A549 (cell line): ENCODE results near the gene NFATC2. TPM values are rescaled to one million over a fixed set of nuclear protein-coding genes. Genes with fewer than 3 reads are reported as not detected.

ENCODE experiments used
- ATAC-seq, 2 experiments: fragments of 200-7000 bp in 1 of 2; fragments of >200 bp in 1 of 2; cut with Nextera tagmentation in 1 of 2; cut with Tn5 transposase in 1 of 2; 3 replicates each; pipeline versions ENCODE4 v1.8.0 to v1.9.1; 2018 to 2020; ENCODE audit warnings: mild to moderate bottlenecking in 1 of 2, moderate library complexity in 1 of 2
- CTCF ChIA-PET: fragments of 300-600 bp; sonication (Branson Sonifier 250); formaldehyde crosslinking; extraction: SDS; loops from one replicate; lab custom pipeline; 2021; ENCODE audit warnings: antibody characterized with exemption, inconsistent platforms; lab: Yijun Ruan, JAX
- POLR2A ChIA-PET: fragments of 350-600 bp; formaldehyde crosslinking; extraction: SDS; loops from one replicate; lab custom pipeline; 2021; ENCODE audit warnings: antibody characterized with exemption, inconsistent platforms; lab: Yijun Ruan, JAX
- DNase-seq, 2 experiments: peaks; one replicate each; pipeline versions ENCODE4 v3.0.0 to v3.0.0-alpha.2; 2011 to 2016; ENCODE audit warnings: low read depth in 1 of 2, low spot score in 1 of 2
- FAIRE-seq: peaks from 2 replicates; lab custom pipeline; 2011; peaks lifted over from hg19 to GRCh38; lab: Jason Lieb, UNC
- H3K27ac ChIP-seq, 2 experiments: fragments of >200 bp; sonication (Bioruptor Twin); formaldehyde crosslinking; 3 replicates each; pipeline ENCODE4 v1.5.1; 2016 to 2017
- H3K4me1 ChIP-seq: fragments of >200 bp; sonication (Bioruptor Twin); formaldehyde crosslinking; 3 replicates; pipeline ENCODE4 v1.6.1; 2016
- H3K4me2 ChIP-seq: fragments of >200 bp; sonication (Bioruptor Twin); formaldehyde crosslinking; 3 replicates; pipeline ENCODE4 v1.6.1; 2016
- H3K4me3 ChIP-seq: fragments of >200 bp; sonication (Bioruptor Twin); formaldehyde crosslinking; 3 replicates; pipeline ENCODE4 v1.5.1; 2016
- H3K9me3 ChIP-seq: fragments of >200 bp; sonication (Bioruptor Twin); formaldehyde crosslinking; 3 replicates; pipeline ENCODE4 v1.6.1; 2016
- CEBPB ChIP-seq, 2 experiments: fragments of >200 bp in 1 of 2; sonication (Bioruptor Twin) in 1 of 2; formaldehyde crosslinking in 1 of 2; IDR thresholded peaks; 2 replicates each; pipeline ENCODE4 v1.6.1; 2012 to 2016
- EHF ChIP-seq: fragments of 250-450 bp; sonication (Bioruptor Pico); IDR thresholded peaks from 2 replicates; pipeline ENCODE4 v1.5.0; 2020; ENCODE audit warnings: mild to moderate bottlenecking
- EHMT2 ChIP-seq: fragments of 200-600 bp; sonication (generic); IDR thresholded peaks from 2 replicates; pipeline ENCODE4 v1.6.1; 2016; ENCODE audit warnings: antibody characterized with exemption, low read depth, mild to moderate bottlenecking, moderate library complexity
- EP300 ChIP-seq, 2 experiments: fragments of >200 bp; sonication (Bioruptor Twin); formaldehyde crosslinking; IDR thresholded peaks; 2 replicates in 1 of 2; 3 replicates in 1 of 2; pipeline ENCODE4 v1.6.1; 2016 to 2017
- FOSL2 ChIP-seq, 2 experiments: fragments of 450-650 bp in 1 of 2; fragments of >200 bp in 1 of 2; sonication (Bioruptor Twin) in 1 of 2; formaldehyde crosslinking; IDR thresholded peaks; 2 replicates each; pipeline versions ENCODE4 v1.5.0 to v1.6.1; 2016 to 2020; ENCODE audit warnings: mild to moderate bottlenecking in 1 of 2, moderate library complexity in 1 of 2
- HDAC2 ChIP-seq: fragments of 200-600 bp; sonication (generic); IDR thresholded peaks from 2 replicates; pipeline ENCODE4 v1.6.1; 2016
- HOXA7 ChIP-seq: fragments of 250-450 bp; sonication (Bioruptor Pico); IDR thresholded peaks from 2 replicates; pipeline ENCODE4 v1.5.0; 2020; ENCODE audit warnings: mild to moderate bottlenecking, moderate library complexity
- HOXB13 ChIP-seq: fragments of 250-450 bp; sonication (Bioruptor Pico); IDR thresholded peaks from 2 replicates; pipeline ENCODE4 v1.5.0; 2020; ENCODE audit warnings: low read depth, mild to moderate bottlenecking, moderate library complexity
- HOXB5 ChIP-seq: fragments of 250-450 bp; sonication (Bioruptor Pico); IDR thresholded peaks from 2 replicates; pipeline ENCODE4 v1.5.0; 2020; ENCODE audit warnings: mild to moderate bottlenecking, moderate library complexity
- JUN ChIP-seq, 2 experiments: fragments of >200 bp; sonication (Bioruptor Twin); formaldehyde crosslinking; IDR thresholded peaks; 2 replicates in 1 of 2; 3 replicates in 1 of 2; pipeline ENCODE4 v1.6.1; 2016 to 2017
- KDM1A ChIP-seq: fragments of 200-600 bp; sonication (generic); IDR thresholded peaks from 2 replicates; pipeline ENCODE4 v1.6.1; 2016; ENCODE audit warnings: low read depth, mild to moderate bottlenecking
- MAFK ChIP-seq: fragments of 450-650 bp; IDR thresholded peaks from 2 replicates; pipeline ENCODE4 v1.6.1; 2014; ENCODE audit not compliant: partially characterized antibody
- MAZ ChIP-seq: fragments of 150-350 bp; IDR thresholded peaks from 2 replicates; pipeline ENCODE4 v1.6.1; 2014; ENCODE audit warnings: antibody characterized with exemption, low read depth, low read length, borderline replicate concordance
- NR3C1 ChIP-seq: fragments of >200 bp; sonication (Bioruptor Twin); formaldehyde crosslinking; IDR thresholded peaks from 3 replicates; pipeline ENCODE4 v1.6.1; 2017
- PHF8 ChIP-seq: fragments of 200-600 bp; sonication (generic); IDR thresholded peaks from 2 replicates; pipeline ENCODE4 v1.6.1; 2016; ENCODE audit warnings: low read depth, mild to moderate bottlenecking, antibody characterized with exemption, moderate library complexity, borderline replicate concordance
- POLR2AphosphoS2 ChIP-seq: conservative IDR thresholded peaks from 2 replicates; pipeline ENCODE4 v1.6.1; 2012; ENCODE audit warnings: low read length, improper control_type of control experiment, inconsistent platforms
- RAD21 ChIP-seq, 2 experiments: fragments of >200 bp in 1 of 2; sonication (Bioruptor Twin) in 1 of 2; formaldehyde crosslinking in 1 of 2; IDR thresholded peaks in 1 of 2; conservative IDR thresholded peaks in 1 of 2; 2 replicates in 1 of 2; 3 replicates in 1 of 2; pipeline ENCODE4 v1.6.1; 2012 to 2018; ENCODE audit warnings: inconsistent platforms in 1 of 2
- RNF2 ChIP-seq: fragments of 200-600 bp; sonication (generic); IDR thresholded peaks from 2 replicates; pipeline ENCODE4 v1.6.1; 2016; ENCODE audit warnings: low read depth, mild to moderate bottlenecking, antibody characterized with exemption, moderate library complexity, borderline replicate concordance
- SMC3 ChIP-seq: fragments of >200 bp; sonication (Bioruptor Twin); formaldehyde crosslinking; IDR thresholded peaks from 3 replicates; pipeline ENCODE4 v1.6.1; 2018; ENCODE audit warnings: inconsistent platforms
- TFCP2L1 ChIP-seq: fragments of 250-450 bp; sonication (Bioruptor Pico); IDR thresholded peaks from 2 replicates; pipeline ENCODE4 v1.5.0; 2021; ENCODE audit warnings: mild to moderate bottlenecking
- ZFP36 ChIP-seq: fragments of 450-650 bp; IDR thresholded peaks from 2 replicates; pipeline ENCODE4 v1.6.1; 2014; ENCODE audit warnings: borderline replicate concordance; ENCODE audit not compliant: partially characterized antibody
- ZNF302 ChIP-seq: fragments of 250-450 bp; sonication (Bioruptor Pico); IDR thresholded peaks from 2 replicates; pipeline ENCODE4 v1.9.0; 2021; ENCODE audit warnings: inconsistent platforms, mild to moderate bottlenecking, moderate library complexity
- WGBS: methylation state at CpG from one replicate; pipeline ENCODE4 v1.1.6; 2017; ENCODE audit errors: missing lambda C conversion rate; 5-methylcytosine and 5-hydroxymethylcytosine counted together
- polyA plus RNA-seq, 4 experiments: library from polyadenylated mRNA; depleted of rRNA in 3 of 4; stranded (reverse); fragments of >200 nt; fragmentation: RNase III in 1 of 4; extraction: RNeasy Plus Mini Kit Qiagen cat#74134 plus additional on column Dnase treatment in 1 of 4; gene quantifications; 2 replicates in 3 of 4; 3 replicates in 1 of 4; pipeline ENCODE4 v1.2.3, GENCODE V29; 2011 to 2017
- TF ChIP-seq, protein P1 (sequence below): IDR thresholded peaks from 2 replicates; pipeline ENCODE4 v1.6.1; 2012; ENCODE audit warnings: low read depth, borderline replicate concordance
- TF ChIP-seq, protein P2 (sequence below): fragments of 450-650 bp; IDR thresholded peaks from 2 replicates; pipeline ENCODE4 v1.6.1; 2014; ENCODE audit warnings: antibody characterized with exemption
- TF ChIP-seq, protein P3 (sequence below): fragments of 250-450 bp; sonication (Bioruptor Pico); IDR thresholded peaks from 2 replicates; pipeline ENCODE4 v1.5.0; 2021; ENCODE audit warnings: mild to moderate bottlenecking, moderate library complexity, borderline replicate concordance

NFATC2 gene
- polyA plus RNA-seq, 2 of the 4 experiments (the other 2 are of a cell fraction), result 0.75 to 1.6 TPM

DNA sequence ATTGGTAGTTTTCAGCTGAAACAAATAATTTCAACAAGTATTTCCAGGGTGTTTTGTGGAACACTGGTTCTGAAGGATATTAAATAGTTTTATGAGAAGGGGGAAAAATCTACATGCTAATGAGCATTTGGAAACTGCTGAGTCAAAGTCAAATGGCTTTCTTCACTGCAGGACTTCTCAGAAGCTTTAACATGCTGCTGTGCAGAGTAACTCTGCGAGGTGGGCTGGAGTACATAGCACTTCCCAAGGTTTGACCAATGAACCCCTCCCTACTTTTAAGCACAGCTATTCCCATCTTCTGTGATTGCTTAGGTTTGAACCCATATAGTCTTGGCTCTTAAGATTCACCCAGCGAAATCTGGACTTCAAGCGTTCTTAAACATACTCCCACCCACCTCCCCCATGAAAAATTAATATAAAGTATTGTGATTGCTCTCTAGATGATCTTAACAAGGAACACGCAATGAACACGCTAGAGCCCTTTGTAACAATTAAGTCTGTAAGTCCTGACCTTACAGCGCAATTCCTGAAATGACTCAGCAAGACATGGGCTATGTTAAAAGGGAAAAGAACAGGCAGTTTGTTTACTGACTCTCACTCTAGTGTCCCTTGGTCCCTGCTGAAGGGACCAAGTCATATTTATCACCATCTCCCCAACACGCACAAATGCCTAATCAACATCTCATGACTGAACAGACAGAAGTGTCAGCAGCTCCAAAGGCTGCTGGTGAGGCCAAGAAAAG is 105.2 kb downstream of the NFATC2 start (continued):
- no peak for TF ChIP-seq MAZ
- no peak for TF ChIP-seq HDAC2
- TF ChIP-seq ZNF302, result no peak
- no peak for TF ChIP-seq HOXB13 (CRISPR knock-in tag)
- no peak for TF ChIP-seq SMC3
- TF ChIP-seq, protein P1, sequence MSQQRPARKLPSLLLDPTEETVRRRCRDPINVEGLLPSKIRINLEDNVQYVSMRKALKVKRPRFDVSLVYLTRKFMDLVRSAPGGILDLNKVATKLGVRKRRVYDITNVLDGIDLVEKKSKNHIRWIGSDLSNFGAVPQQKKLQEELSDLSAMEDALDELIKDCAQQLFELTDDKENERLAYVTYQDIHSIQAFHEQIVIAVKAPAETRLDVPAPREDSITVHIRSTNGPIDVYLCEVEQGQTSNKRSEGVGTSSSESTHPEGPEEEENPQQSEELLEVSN, result no peak
- TF ChIP-seq RNF2, result no peak
- TF ChIP-seq, all 56 proteins: peak for 0

DNA sequence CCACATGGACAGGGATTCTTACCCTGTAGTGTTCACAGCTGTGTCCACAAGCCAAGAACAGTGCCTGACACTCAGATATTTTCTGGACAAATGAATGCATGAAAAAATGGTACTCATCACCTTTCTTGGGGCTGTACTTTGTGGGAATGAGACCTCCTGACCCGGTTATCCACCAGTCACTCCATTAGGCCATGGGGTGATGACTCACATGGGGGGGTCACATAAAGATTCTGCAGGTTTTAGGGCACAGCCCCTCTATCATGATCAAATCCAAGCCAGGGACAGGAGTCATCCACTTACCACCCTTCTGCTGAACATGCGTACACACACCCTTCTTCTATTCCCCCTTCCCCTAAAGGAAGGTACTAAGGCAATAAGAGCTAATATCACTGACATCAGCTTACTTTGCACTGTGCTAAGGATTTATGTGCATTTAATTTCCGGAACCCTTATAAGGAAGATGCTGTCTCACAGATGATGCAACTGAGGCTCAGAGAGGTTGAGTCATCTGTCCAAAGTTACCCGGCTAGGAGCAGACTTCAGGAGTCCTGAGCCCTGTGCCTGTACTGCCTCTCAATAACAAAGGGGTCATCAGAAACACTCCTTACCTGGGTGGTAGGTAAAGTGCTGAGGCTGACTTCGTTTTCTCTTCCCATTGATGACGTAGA is 107.8 kb downstream of the NFATC2 start:
- H3K4me3 ChIP-seq, result no peak overlapping the region
- H3K4me1 ChIP-seq, result peaks cover 23% of the 10 kb centered on the region
- TF ChIP-seq, protein P2, sequence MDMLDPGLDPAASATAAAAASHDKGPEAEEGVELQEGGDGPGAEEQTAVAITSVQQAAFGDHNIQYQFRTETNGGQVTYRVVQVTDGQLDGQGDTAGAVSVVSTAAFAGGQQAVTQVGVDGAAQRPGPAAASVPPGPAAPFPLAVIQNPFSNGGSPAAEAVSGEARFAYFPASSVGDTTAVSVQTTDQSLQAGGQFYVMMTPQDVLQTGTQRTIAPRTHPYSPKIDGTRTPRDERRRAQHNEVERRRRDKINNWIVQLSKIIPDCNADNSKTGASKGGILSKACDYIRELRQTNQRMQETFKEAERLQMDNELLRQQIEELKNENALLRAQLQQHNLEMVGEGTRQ, result no peak
- TF ChIP-seq CEBPB (IDR thresholded peaks at IDR 0.05) (peak; percentile 48 to 62; a peak in 2 of 4 replicates), FOSL2 (IDR thresholded peaks at IDR 0.05) (peak; percentile 45; the same call in 1 of the 2 replicates), FOSL2 (CRISPR knock-in tag; IDR thresholded peaks at IDR 0.05) (no peak)
- TF ChIP-seq, all 56 proteins: peak for 2
- H3K9me3 ChIP-seq, result no peaks in the 10 kb centered on the region
- H3K27ac ChIP-seq, result peak overlapping the region; percentile 47 to 78
- WGBS, result 55% methylated on average over 6 of the region's 6 CpGs
- POLR2A ChIA-PET, result no interaction called here
- CTCF ChIA-PET, result interaction anchor here (4.5 kb wide), 1 partner anchor 160 kb away, joined by 19 read pairs; no protein-coding TSS in a partner anchor
- H3K4me2 ChIP-seq, result peak overlapping the region; percentile 37
- peak in 1 of 2 experiments; percentile 60 for DNase-seq
- no peak for FAIRE-seq
- peak; percentile 77 to 84; a peak in 5 of 6 replicates for ATAC-seq

DNA sequence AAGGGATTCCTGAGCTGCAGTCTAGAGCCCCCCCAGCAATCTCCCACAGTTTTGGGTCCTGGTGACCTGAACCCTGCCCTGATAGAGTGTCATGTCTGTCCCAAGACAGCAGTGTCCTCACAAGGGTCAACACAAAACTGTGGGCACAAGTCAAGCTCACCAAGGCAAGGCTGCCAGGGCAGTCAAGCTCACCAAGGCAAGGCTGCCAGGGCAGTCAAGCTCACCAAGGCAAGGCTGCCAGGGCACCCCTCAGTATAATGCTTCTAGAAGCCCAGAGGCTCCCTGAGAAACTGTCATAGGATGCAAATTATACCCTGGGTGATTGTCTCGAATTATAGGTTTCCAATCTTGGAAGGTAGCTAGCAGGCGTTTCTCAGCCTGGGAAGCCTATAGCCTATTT is 108.5 kb downstream of the NFATC2 start:
- WGBS, result 73% methylated on average over 2 of the region's 2 CpGs
- Histone ChIP-seq H3K4me2 (no peak overlapping the region), H3K4me1 (peaks cover 23% of the 10 kb centered on the region), H3K4me3 (no peak overlapping the region), H3K27ac (peak overlapping the region; percentile 47 to 78), H3K9me3 (no peaks in the 10 kb centered on the region)
- CTCF ChIA-PET, result interaction anchor here (0.8 to 2.0 kb wide), 2 partner anchors 13 to 48 kb away, joined by 5 to 6 read pairs; no protein-coding TSS in a partner anchor
- no peak for FAIRE-seq
- TF ChIP-seq HOXB13 (CRISPR knock-in tag), result no peak
- TF ChIP-seq PHF8, result no peak
- TF ChIP-seq HDAC2, result no peak
- TF ChIP-seq HOXB5 (CRISPR knock-in tag), result no peak
- TF ChIP-seq JUN (IDR thresholded peaks at IDR 0.05), result no peak
- no peak for TF ChIP-seq EHMT2
- no peak for TF ChIP-seq EP300 (IDR thresholded peaks at IDR 0.05)
- TF ChIP-seq HOXA7 (CRISPR knock-in tag), result no peak
- POLR2A ChIA-PET, result no interaction called here
- ATAC-seq, result no peak
- DNase-seq, result no peak

DNA sequence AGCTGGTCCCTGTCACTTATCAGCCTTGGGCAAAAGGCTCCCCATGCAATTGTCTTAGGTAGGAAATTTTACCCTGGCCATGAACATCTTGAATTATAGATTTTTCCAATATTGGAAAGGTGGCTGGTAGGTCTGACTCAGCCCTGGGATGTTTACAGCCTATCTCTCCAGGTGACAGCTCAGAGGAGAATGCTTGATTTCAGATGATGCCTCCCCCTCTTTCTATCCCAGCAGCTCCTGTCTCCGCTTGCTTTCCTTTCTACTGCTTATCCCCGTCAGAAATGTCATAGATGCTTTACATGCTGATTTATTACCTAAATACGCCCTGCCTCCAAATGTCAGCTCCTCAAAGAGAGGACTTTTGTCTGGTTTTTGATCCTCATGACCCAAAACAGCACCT is 109.6 kb downstream of the NFATC2 start:
- DNase-seq (no peak), FAIRE-seq (no peak), ATAC-seq (no peak)
- no peak overlapping the region for H3K4me3 ChIP-seq
- H3K9me3 ChIP-seq, result no peaks in the 10 kb centered on the region
- WGBS, result 85% methylated on average over 3 of the region's 3 CpGs
- H3K27ac ChIP-seq, result no peak overlapping the region
- ChIA-PET CTCF (interaction anchor here (0.5 to 2.1 kb wide), 4 partner anchors 47 to 342 kb away, joined by 4 to 6 read pairs (median 4); no protein-coding TSS in a partner anchor), POLR2A (no interaction called here)
- H3K4me2 ChIP-seq, result no peak overlapping the region
- peaks cover 23% of the 10 kb centered on the region for H3K4me1 ChIP-seq
- TF ChIP-seq TFCP2L1 (CRISPR knock-in tag), result no peak
- no peak for TF ChIP-seq ZNF302
- TF ChIP-seq CEBPB (IDR thresholded peaks at IDR 0.05), result no peak
- TF ChIP-seq, protein P1, result no peak
- TF ChIP-seq, protein P3, sequence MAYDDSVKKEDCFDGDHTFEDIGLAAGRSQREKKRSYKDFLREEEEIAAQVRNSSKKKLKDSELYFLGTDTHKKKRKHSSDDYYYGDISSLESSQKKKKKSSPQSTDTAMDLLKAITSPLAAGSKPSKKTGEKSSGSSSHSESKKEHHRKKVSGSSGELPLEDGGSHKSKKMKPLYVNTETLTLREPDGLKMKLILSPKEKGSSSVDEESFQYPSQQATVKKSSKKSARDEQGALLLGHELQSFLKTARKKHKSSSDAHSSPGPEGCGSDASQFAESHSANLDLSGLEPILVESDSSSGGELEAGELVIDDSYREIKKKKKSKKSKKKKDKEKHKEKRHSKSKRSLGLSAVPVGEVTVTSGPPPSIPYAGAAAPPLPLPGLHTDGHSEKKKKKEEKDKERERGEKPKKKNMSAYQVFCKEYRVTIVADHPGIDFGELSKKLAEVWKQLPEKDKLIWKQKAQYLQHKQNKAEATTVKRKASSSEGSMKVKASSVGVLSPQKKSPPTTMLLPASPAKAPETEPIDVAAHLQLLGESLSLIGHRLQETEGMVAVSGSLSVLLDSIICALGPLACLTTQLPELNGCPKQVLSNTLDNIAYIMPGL (CRISPR knock-in tag), result no peak
- no peak for TF ChIP-seq POLR2AphosphoS2
- TF ChIP-seq NR3C1, result no peak
- TF ChIP-seq ZFP36, result no peak
- no peak for TF ChIP-seq FOSL2 (IDR thresholded peaks at IDR 0.05)
- TF ChIP-seq FOSL2 (CRISPR knock-in tag; IDR thresholded peaks at IDR 0.05), result no peak
- no peak for TF ChIP-seq KDM1A
- TF ChIP-seq RAD21 (conservative IDR thresholded peaks at IDR 0.05 in 1 of 2, IDR thresholded peaks at IDR 0.05 in 1 of 2), result no peak
- no peak for TF ChIP-seq HOXB13 (CRISPR knock-in tag)
- no peak for TF ChIP-seq MAFK
- TF ChIP-seq EHF (CRISPR knock-in tag), result no peak
